HG03432 (cell line): ENCODE measurements around the gene ELANE.

ENCODE experiments used
- ATAC-seq: cut with Tn5 transposase; IDR thresholded peaks from one replicate; pipeline ENCODE4 v1.9.1; 2021; ENCODE audit warnings: mild to moderate bottlenecking, moderate library complexity; ENCODE audit not compliant: unreplicated experiment

Gene ELANE

DNA sequence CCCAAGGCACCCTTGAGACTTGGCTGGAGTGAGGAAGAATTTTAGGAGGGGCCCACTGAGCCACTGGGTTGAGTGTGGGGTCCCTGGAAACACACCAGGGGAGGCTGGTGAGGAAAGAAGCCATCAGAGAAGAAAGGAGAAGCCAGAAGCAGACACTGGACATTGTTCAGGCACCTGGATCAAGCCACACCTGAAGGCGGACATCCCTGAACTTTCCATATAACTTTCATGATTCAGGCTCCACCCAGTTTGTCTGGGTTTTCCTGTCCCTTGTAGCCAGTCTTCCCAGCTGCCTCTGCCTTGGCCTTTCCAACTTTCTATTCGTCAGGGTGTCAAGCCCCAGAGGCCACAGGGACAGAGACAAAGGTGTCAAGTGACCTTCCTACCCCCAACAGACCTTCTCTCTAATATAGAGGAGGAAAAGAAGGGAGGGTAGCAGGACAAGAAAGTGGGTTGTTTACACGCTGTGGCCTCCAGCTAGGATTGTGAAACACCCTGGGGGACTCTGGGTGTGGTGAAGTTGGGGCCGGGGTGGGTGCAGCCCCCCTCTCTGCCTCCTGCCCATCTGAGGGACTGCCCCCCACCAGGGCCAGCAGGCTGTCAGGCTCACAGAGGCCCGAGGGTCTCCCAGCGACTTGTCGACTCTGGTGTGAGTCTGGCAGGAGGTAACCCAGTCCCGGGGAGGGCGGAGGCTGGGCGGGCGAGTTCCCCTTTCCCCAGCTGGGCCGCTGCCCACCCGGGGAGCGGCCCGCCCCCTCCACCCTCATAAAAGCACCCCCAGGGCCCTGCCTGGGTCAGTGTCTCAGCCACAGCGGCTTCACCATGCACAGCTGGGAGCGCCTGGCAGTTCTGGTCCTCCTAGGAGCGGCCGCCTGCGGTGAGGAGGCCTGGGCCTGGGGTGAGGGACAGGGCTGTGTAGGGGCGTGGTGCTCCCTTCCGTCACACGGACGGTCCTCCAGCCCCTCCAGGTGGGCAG lies 7.1 kb downstream of the ELANE start, which contains the start of gene CFD:
CFD (plus strand) TSS at position 797 of the 976 bp plus-strand sequence; CDS start at position 823, 26 bp downstream.
- no peak for ATAC-seq

DNA sequence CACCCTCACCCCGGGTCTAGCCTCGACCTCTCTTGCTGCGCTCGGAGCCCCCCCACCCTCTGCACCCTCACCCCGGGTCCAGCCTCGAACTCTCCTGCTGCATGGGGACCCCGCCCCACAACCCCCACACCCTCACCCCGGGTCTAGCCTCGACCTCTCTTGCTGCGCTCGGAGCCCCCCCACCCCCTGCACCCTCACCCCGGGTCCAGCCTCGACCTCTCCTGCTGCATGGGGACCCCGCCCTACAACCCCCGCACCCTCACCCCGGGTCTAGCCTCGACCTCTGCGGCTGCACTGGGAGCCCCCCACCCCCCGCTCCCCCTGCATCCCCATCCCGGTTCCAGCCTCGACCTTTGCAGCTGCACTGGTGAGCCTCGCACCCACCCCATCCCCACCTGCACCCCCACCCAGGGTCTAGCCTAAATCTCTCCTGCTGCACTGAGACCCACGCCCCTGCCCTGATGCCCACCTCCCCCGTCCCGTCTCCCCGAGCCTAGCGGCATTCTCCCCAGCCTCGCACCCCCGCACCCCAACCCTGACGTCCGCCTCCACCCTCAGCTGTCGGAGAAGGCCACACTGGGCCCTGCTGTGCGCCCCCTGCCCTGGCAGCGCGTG lies 9.1 kb downstream of the ELANE start:
- ATAC-seq: no peak

DNA sequence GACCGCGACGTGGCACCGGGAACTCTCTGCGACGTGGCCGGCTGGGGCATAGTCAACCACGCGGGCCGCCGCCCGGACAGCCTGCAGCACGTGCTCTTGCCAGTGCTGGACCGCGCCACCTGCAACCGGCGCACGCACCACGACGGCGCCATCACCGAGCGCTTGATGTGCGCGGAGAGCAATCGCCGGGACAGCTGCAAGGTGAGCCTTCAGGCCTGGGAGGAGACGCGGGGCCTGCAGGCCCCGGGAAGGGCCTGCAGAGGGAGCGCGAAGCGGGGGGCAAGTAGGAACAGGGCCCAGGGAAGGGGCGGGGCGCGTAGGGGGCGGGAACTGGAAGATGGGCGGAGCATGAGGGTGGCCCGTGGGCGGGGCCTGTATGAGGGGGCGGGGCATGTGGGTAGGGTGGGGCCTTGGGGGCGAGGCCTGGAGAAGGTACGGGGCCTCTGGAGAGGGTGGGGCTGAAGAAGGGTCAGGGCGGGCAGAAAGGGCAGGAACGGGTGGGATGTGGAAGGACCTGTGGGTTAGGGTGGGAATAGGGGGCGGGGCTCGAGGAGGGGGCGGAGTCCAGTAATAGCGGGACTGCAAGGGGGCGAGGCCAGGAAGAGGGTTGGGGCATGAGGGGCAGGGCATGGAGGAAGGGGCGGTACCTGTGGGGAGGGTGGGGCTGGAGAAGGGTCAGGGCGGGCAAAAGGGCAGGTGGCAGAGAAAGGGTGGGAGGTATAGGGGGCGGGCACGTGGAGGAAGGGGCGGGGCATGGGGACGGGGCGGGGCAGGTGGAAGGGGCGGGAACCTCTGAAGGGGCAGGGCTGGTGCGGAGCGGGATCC lies 9.9 kb downstream of the ELANE start:
- no peak for ATAC-seq

DNA sequence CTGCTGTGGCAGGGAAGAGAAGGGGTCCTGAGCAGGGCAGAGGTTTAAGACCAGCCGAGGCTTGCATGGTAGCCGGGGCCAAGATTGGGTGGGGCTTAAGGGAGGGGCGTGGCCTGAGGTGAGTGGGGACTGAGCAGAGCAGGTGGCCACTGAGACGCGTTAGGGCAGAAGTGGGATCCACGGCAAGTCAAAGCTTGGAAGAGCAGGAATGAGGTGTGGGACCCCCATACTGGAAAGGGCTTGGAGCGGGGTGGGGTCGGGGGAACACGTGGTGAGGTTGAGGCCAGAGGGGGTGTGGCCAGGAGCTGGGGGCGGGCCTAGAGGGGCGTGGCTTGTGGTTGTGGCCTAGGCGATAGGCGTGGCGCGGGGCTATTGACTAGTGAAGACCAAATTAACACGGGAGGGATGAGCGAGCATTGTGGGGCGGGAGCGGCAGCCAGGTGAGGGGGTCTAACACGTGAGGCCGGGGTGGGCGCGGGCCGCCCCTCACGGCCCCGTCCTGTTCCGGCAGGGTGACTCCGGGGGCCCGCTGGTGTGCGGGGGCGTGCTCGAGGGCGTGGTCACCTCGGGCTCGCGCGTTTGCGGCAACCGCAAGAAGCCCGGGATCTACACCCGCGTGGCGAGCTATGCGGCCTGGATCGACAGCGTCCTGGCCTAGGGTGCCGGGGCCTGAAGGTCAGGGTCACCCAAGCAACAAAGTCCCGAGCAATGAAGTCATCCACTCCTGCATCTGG lies 10.6 kb downstream of the ELANE start:
- no peak for ATAC-seq

DNA sequence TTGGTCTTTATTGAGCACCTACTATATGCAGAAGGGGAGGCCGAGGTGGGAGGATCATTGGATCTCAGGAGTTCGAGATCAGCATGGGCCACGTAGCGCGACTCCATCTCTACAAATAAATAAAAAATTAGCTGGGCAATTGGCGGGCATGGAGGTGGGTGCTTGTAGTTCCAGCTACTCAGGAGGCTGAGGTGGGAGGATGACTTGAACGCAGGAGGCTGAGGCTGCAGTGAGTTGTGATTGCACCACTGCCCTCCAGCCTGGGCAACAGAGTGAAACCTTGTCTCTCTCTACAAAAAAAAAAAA lies 11.2 kb downstream of the ELANE start:
- ATAC-seq: no peak

DNA sequence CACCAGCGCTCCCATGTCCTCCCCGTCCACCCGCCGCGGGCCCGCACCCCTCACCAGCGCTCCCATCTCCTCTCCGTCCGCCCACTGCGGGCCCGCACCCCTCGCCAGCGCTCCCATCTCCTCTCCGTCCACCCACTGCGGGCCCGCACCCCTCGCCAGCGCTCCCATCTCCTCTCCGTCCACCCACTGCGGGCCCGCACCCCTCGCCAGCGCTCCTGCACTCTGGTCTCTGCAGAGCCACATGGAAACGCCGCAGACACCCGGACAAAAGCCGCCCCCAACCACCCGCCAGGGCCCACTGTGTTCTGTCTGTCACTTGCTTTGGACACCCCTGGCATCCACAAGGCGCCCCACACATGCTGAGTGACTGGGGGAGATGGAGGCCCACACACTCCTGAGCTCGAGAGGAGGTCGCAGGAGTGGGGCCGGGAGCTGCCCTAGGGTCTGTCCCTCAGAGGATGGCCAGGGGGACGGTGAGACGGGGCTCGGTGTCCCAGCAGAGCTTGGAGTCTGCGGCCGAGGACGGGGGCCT lies 14.7 kb downstream of the ELANE start:
- no peak for ATAC-seq

DNA sequence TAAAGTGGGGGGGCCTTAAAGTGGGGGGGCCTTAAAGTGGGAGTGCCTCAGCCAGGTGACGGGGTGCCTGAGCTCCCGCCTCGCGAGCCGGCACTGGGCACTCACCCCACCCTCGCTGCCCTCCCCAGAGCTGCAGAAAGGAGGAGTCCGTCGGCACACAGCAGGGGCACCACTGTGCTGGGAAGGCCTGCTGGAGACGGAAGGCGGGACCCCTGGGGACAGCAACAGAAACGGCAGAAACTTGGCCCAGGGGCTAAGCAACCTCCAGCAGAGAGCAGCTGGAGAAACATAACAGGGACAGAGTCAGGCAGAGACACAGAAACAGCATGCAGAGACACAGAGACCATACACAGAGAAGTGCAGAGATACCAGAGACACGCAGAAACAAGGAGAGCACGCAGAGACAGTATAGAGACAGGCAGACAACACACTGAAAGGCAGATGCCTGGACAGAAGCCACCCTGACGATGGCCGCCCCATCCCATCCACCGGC lies 15.2 kb downstream of the ELANE start:
- no peak for ATAC-seq

DNA sequence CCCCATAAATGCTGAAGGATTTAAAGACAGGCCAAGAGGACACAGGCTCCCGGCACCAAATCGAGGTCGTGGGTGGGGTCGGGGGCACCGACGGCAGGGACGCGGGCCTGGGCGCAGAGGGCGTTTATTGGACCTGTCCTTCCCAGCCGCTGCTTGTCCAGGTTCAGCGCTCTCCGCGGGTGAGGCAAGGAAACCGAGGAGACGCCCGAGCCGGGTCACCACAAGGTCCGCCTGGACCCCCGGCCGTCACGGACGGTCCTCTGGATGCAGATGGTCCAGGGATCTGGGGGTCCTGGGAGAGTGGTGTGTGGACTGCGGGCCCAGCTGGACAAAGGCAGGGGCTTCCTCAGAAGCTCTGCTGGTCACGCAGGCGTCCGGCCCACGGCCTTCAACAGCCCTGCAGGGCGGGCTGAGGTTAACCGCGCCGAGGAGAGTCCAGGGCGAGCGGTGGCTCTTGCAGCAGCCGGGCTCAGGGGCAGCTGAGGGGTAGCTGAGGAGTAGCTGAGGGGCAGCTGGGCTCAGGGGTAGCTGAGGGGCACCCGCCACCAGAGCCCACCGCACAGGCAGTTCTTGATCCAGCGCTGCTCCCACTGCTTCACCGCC lies 15.9 kb downstream of the ELANE start:
- ATAC-seq: no peak

DNA sequence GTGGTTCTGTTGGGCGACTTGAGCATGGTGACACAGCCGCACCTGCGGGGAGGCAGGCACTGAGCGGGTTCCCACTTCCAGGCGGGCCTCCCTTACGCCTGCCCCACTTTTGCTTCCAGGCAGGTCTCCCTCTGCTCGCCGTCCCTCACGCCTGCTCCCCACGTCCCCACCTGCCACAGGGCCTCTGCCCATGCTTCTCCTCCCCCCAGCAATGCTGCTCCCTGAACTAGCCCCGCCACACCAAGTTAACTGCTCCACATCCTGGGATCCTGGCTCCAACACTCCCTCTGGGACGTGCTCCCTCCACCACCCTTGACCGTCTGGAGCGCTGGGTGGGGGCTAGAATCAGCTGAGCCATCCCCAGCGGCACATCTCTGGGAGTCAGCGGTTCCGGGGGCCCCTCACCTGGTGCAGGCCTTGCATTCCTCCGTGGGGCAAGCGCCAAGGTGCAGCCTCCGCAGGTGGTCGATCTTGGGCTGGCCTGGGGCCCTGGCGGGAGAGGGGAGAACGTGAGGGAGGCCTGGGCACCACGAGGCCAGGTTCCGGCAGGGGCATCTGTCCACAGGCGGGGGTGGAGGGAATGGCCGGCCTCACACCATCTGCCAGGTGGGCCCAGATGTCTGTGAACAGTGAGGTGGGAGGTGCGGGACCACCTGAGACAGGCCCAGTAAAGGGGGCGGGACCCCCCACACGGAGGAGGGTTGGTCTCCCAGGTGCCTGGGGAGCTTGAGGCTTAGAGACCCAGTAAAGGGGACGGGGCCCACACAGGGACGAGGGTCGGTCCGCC lies 16.5 kb downstream of the ELANE start:
- no peak for ATAC-seq

DNA sequence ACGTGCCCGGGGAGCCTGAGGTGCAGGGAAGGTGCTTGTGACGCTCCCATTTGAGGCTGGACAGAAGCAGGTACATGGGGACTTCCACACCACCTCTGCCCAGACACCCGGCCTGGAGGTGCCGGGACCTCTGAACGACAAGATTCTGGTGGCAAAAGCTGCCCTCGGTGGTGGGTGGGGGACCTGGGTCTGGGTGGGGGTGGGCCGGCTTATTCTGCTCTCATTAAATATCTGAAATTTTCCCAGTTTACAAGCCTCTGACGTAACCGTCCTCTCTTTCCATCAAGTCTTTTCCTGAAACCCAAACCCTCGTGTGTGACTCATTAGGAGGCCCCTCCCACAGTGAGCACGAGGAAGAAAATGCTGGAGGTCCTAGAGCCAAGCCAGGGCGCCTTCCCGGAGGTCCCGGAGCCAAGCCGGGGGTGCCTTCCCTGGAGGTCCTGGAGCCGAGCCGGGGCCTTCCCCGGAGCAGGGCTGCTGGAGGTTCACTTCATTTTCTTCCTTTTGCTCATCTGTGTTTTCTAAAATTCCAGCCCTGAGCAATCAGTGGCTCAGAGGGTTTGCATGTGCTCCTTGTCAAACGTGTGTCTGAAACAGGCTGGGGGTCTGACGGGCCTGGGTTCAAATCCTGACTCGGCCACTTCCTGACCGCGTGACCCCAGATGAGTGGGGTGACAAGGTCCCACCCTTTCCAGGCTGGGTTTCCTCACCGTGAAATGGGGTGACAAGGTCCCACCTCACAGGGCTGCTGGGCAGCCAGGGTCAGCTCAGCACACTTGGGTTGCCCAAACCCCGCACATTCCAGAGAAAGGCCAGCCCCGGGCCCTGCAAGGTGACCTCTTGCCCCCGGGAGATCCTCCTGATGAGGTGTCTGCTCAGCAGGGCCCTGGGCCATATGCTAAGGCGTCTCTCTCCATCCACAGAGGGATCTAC lies 17.4 kb downstream of the ELANE start:
- ATAC-seq: no peak

DNA sequence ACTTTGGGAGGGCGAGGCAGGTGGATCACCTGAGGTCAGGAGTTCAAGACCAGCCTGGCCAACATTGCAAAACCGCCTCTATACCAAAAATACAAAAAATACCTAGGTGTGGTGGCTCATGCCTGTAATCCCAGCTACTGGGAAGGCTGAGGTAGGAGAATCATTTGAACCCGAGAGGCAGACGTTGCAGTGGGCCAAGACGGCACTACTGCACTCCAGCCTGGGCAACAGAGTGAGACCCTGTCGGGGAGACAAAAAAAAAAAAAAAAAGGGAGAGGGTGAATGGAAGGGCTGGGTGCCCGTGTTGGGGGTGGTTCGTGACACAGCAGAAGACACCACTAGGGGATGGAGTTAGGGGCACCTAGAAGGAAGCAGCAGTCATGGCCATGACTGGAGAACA lies 18.2 kb downstream of the ELANE start:
- ATAC-seq: no peak

DNA sequence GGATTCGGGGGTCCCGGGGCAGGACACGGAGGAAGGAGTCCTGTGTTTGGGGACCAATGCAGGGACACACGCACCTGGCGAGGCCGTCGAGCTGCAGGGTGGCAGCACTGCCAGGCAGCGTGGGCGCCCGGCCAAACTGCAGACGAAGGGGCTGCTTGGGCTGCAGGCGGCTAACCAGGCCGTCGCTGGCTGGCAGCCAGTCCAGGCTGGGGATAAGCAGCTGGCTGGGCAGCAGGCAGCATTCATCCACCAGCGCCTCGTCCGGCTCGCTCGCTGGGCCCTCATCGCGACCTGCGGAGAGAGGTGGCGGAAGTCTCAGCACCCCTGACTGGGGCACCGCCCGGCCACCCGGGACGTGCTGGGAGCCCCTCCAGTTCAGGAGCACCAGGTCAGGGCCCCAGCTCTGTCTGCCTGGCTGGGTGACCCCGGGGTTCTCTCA lies 18.9 kb downstream of the ELANE start:
- no peak for ATAC-seq

DNA sequence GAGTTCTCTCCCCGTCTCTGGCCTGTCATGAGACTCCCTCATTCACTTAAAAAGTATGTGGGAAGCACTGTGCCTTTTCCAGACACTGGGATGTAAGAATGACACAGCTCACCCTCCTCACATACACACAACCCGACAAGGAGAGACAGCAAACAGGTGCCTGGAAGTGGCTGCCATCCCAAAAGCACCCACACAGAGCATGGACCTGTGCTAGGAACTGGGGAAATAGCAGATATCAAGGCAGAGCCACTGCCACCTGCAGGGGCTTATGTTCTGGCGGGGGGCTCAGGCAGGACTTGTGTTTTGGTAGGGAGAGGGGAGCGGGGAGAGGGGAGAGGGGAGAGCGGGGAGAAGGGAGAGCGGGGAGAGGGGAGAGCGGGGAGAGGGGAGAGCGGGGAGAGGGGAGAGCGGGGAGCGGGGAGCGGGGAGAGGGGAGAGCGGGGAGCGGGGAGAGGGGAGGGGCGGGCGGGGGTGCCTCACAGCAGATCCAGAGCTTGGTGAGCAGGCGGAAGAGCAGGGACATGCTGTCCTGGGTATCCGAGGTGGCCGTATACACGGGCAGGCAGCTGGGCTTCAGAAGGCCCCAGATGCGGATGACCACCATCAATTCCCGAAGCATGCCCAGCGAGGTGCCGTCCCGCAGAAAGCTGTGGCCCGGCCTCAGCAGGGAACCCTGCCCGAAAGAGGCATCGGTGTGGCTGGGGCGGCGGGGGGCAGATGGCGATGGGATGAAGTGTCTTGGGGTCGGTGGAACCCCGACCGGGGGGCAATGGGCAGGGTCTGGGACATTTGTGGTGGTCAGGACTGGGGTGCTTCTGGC lies 19.6 kb downstream of the ELANE start:
- ATAC-seq: no peak

DNA sequence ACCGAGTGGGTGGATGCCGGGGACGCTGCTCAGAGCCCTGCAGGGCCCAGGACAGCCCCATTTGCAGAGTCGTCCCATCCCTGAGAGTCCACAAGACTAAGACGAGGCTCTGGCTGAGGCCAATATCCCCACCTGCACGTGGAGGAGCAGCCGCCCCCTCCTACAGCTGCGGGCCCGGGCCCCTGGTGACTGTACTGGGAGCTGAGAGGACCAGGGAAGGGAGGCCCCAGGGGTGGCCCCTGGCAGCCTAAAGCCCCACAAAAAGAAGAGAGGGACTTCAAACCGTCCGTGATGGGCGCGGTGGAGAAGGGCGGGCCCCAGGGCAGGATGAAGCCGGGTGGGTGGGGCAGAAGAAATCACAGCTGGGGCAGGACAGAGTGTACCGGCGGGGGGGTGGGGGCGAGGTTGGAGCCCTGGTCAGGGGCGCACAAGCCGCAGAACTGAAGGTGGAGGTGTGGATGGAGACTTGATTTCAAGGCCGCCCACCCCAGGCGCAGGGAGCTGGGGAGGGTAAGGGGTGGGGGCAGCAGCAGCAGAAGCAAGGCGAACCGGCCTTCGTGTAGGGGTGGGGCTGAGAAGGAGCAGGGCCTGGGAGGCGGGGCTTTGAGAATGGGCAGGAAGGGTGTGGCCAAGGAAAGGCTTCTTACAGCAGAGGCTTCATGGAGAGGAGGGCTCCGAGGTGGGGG lies 20.3 kb downstream of the ELANE start:
- ATAC-seq: no peak

DNA sequence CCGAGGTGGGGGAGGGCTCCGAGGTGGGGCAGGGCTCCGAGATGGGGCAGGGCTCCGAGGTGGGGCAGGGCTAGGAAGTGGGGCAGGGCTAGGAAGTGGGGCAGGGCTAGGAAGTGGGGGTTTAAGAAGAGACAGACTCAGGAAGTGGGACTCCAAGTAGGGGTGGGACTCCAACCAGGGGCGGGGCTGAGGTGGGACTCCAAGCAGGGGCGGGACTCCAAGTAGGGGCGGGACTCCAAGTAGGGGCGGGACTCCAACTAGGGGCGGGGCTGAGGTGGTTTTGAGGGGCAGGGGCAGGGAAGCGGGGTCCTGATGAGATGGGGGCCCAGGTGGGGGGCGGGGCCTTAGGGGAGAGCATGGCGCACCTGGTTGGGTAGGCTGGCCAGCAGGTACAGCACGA lies 21.0 kb downstream of the ELANE start:
- no peak for ATAC-seq

DNA sequence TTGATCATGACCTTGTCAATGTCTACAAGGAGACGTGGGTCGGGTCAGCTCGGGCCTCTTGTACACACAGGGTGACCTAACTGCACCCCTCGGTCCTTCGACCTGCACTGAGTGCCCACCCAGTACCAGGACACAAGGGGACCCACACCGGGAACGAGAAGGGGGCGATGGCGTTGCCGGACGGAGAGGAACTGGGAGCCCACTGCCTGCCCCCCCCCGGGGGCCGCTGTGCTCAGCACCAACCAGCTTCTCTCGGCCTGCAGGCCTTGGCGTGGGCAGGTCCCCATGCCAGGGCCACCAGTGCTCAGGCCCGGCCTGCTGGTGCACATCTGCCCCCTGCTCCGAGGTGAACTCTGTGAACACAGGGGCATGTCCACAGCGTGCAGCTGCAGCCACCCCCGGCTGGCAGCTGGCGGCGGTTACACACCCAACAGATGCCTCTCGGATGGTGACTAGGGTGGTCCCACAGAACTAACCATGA lies 21.5 kb downstream of the ELANE start:
- ATAC-seq: no peak
